ENCODE data around the gene SLC1A2. TPM values are rescaled to one million over a fixed set of nuclear protein-coding genes. Genes with fewer than 3 reads are reported as not detected.

The SLC1A2 gene
- total and polyA plus RNA-seq, 3 donors from 2014 or later = 0.74 to 7.5 (median 1.1) TPM

DNA sequence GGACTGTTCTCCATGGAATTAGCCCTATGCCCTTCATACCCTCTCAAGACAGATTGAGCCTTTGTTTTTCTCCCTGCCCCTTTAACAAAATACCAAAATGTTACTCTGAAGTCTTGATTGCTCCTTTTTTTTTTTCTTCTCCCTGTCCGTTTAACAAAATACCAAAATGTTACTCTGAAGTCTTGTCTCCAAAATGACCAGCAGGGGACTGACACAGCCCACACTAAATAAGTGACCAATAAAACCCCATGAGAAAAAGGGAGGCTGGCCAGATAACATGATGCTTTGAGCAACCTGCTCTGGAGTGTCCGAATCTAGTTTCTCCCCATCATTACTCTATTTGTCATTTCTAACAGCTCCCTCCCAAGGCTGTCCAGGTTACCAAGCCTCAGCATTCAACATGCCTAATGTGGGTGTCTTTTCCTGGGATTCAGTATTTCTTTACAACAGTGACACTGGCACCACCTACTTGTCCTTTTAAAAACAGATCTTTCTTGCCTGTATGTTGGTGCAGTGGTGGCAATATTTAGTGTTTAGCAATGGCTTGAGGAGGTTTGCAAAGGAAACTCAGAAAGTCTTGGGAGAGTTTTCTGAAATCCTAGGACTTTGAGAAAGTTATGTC, 42.7 kb upstream of the SLC1A2 start:
- Histone ChIP-seq H3K27ac (no peak overlapping the region), H3K9me3 (no peaks in the 10 kb centered on the region), H3K36me3 (ENCODE audit: low read depth, missing control alignments) (no peaks in the 10 kb centered on the region), H3K4me3 (no peak overlapping the region), H3K27me3 (no peaks in the 10 kb centered on the region), H3K4me1 (no peaks in the 10 kb centered on the region)
- WGBS, 2 donors = 53 to 65% methylated on average over 2 of the region's 2 CpGs
- intact Hi-C loops (cut with DNase I; ENCODE audit: low total_unique reads) = no loop called here
- DNase-seq = no peak
- no peak for TF ChIP-seq POLR2A (IDR thresholded peaks at IDR 0.05)
- TF ChIP-seq, protein P1, sequence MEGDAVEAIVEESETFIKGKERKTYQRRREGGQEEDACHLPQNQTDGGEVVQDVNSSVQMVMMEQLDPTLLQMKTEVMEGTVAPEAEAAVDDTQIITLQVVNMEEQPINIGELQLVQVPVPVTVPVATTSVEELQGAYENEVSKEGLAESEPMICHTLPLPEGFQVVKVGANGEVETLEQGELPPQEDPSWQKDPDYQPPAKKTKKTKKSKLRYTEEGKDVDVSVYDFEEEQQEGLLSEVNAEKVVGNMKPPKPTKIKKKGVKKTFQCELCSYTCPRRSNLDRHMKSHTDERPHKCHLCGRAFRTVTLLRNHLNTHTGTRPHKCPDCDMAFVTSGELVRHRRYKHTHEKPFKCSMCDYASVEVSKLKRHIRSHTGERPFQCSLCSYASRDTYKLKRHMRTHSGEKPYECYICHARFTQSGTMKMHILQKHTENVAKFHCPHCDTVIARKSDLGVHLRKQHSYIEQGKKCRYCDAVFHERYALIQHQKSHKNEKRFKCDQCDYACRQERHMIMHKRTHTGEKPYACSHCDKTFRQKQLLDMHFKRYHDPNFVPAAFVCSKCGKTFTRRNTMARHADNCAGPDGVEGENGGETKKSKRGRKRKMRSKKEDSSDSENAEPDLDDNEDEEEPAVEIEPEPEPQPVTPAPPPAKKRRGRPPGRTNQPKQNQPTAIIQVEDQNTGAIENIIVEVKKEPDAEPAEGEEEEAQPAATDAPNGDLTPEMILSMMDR (IDR thresholded peaks at IDR 0.05) = peak in 1 of 3 experiments; percentile 13

DNA sequence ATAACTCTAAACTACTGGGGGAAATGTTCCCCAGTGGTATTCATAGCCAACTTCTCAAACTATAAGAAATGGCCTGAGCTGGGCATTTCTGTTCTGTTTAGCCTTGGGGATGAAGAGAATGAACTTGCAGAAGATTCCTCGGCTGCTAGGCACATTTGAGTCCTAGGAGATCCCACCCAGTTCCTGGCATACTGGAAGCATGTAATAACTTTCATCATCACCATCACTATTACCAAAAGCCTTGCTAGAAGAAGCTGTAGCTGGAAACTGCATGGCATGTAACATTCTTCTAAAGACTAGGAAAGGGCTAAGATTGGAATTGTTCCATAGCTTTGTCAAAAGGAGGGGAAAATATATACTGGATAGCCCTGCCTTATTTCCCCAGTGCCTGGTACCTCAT, 40.1 kb upstream of the SLC1A2 start:
- Histone ChIP-seq H3K27me3 (no peaks in the 10 kb centered on the region), H3K36me3 (ENCODE audit: low read depth, missing control alignments) (no peaks in the 10 kb centered on the region), H3K4me1 (no peaks in the 10 kb centered on the region), H3K4me3 (no peak overlapping the region), H3K27ac (no peak overlapping the region), H3K9me3 (no peaks in the 10 kb centered on the region)
- DNase-seq = no peak
- 80 to 83% methylated on average over 1 of the region's 1 CpG for whole genome bisulfite sequencing, 2 donors
- intact Hi-C loops (cut with DNase I; ENCODE audit: low total_unique reads) = no loop called here
- no peak for TF ChIP-seq POLR2A (IDR thresholded peaks at IDR 0.05)
- TF ChIP-seq, protein P1 (IDR thresholded peaks at IDR 0.05) = no peak

- DNase-seq = no peak
- TF ChIP-seq POLR2A (IDR thresholded peaks at IDR 0.05) = no peak
- TF ChIP-seq, protein P1 (IDR thresholded peaks at IDR 0.05) = no peak
- Histone ChIP-seq H3K27me3 (no peaks in the 10 kb centered on the region), H3K4me3 (no peak overlapping the region), H3K9me3 (no peaks in the 10 kb centered on the region), H3K4me1 (no peaks in the 10 kb centered on the region), H3K27ac (no peak overlapping the region), H3K36me3 (ENCODE audit: low read depth, missing control alignments) (no peaks in the 10 kb centered on the region)
- WGBS, 2 donors = 41 to 42% methylated on average over 3 of the region's 3 CpGs
- intact Hi-C loops (cut with DNase I; ENCODE audit: low total_unique reads) = no loop called here
Measured at GRCh38 chr11:35458846-35459245, 39.5 kb upstream of the SLC1A2 start.

- WGBS, 2 donors = 40 to 78% methylated on average over 1 of the region's 1 CpG
- intact Hi-C loops (cut with DNase I; ENCODE audit: low total_unique reads) = no loop called here
Measured at GRCh38 chr11:35454362-35454761, 35.0 kb upstream of the SLC1A2 start.

More at GRCh38 chr11:35454362-35454761, 35.0 kb upstream of the SLC1A2 start:
- Histone ChIP-seq H3K36me3 (ENCODE audit: low read depth, missing control alignments) (no peaks in the 10 kb centered on the region), H3K27me3 (no peaks in the 10 kb centered on the region), H3K4me1 (no peaks in the 10 kb centered on the region), H3K27ac (no peak overlapping the region), H3K4me3 (no peak overlapping the region), H3K9me3 (no peaks in the 10 kb centered on the region)
- no peak for DNase-seq
- TF ChIP-seq, protein P1 (IDR thresholded peaks at IDR 0.05) = no peak
- no peak for TF ChIP-seq POLR2A (IDR thresholded peaks at IDR 0.05)
